HepG2 (cell line): ENCODE measurements around the gene GPN2. TPM values are rescaled to one million over a fixed set of nuclear protein-coding genes. Genes with fewer than 3 reads are reported as not detected.

Experiments used
- EZH2 ChIP-seq: conservative IDR thresholded peaks from 2 replicates; pipeline ENCODE4 v1.6.1; 2012; ENCODE audit warnings: mild to moderate bottlenecking, low read depth, low read length, moderate library complexity
- HOXA9 ChIP-seq: sonication (generic); formaldehyde crosslinking; IDR thresholded peaks from 2 replicates; pipeline ENCODE4 v1.8.1; 2022; ENCODE audit warnings: missing genetic modification reagents, mild to moderate bottlenecking, moderate library complexity, borderline replicate concordance
- KLF12 ChIP-seq: sonication (generic); formaldehyde crosslinking; IDR thresholded peaks from 2 replicates; pipeline ENCODE4 v1.4.0; 2020; ENCODE audit warnings: missing genetic modification reagents, borderline replicate concordance
- MED13 ChIP-seq: sonication (generic); formaldehyde crosslinking; IDR thresholded peaks from 2 replicates; pipeline ENCODE4 v1.5.0; 2020; ENCODE audit warnings: missing genetic modification reagents
- MEIS1 ChIP-seq: sonication (generic); formaldehyde crosslinking; IDR thresholded peaks from 2 replicates; pipeline ENCODE4 v1.9.0; 2021; ENCODE audit warnings: mild to moderate bottlenecking, missing genetic modification reagents, moderate library complexity, borderline replicate concordance
- SATB2 ChIP-seq: sonication (generic); formaldehyde crosslinking; IDR thresholded peaks from 2 replicates; pipeline ENCODE4 v1.5.0; 2020; ENCODE audit warnings: missing genetic modification reagents
- TMF1 ChIP-seq: sonication (generic); formaldehyde crosslinking; IDR thresholded peaks from 2 replicates; pipeline ENCODE4 v1.8.1; 2022; ENCODE audit warnings: low read depth, missing genetic modification reagents
- ZBTB38 ChIP-seq: sonication (generic); formaldehyde crosslinking; IDR thresholded peaks from 2 replicates; pipeline ENCODE4 v1.5.1; 2020; ENCODE audit warnings: mild to moderate bottlenecking, missing genetic modification reagents
- ZNF24 ChIP-seq: fragments of 450-650 bp; IDR thresholded peaks from 2 replicates; pipeline ENCODE4 v1.6.1; 2017; ENCODE audit warnings: antibody characterized with exemption, mild to moderate bottlenecking
- ZNF761 ChIP-seq: sonication (generic); formaldehyde crosslinking; conservative IDR thresholded peaks from 2 replicates; pipeline ENCODE4 v1.4.0; 2020; ENCODE audit warnings: mild to moderate bottlenecking, missing genetic modification reagents
- ZSCAN29 ChIP-seq: sonication (generic); formaldehyde crosslinking; conservative IDR thresholded peaks from 2 replicates; pipeline ENCODE4 v1.4.0; 2020; ENCODE audit warnings: mild to moderate bottlenecking, missing genetic modification reagents
- polyA plus RNA-seq, 8 experiments: library from polyadenylated mRNA; depleted of rRNA in 3 of 8; stranded (reverse) in 7 of 8; unstranded in 1 of 8; fragments of >200 nt; fragmentation: Illumina TruSeq in 4 of 8; extraction: Trizol in 4 of 8; gene quantifications; 2 replicates each; pipeline versions ENCODE4 v1.2.1 to v1.2.3, GENCODE V29; 2011 to 2016; ENCODE audit warnings: low read depth in 4 of 8, missing spikeins in 1 of 8, mixed read lengths in 1 of 8; ENCODE audit not compliant: insufficient read depth in 1 of 8
- total RNA-seq, 5 experiments: library from RNA; depleted of rRNA; stranded (reverse); fragments of >200 nt; fragmentation: Illumina TruSeq; extraction: Trizol; gene quantifications; 2 replicates each; pipeline ENCODE4 v1.2.3, GENCODE V29; 2016; ENCODE audit warnings: low read depth in 1 of 5
- TF ChIP-seq, protein P1 (sequence below): sonication (generic); formaldehyde crosslinking; conservative IDR thresholded peaks from 2 replicates; pipeline ENCODE4 v1.4.0; 2020; ENCODE audit warnings: mild to moderate bottlenecking, missing genetic modification reagents, moderate library complexity
- TF ChIP-seq, protein P2 (sequence below): IDR thresholded peaks from 2 replicates; pipeline ENCODE4 v1.6.1; 2012; ENCODE audit warnings: inconsistent platforms
- TF ChIP-seq, protein P3 (sequence below): sonication (generic); formaldehyde crosslinking; IDR thresholded peaks from one replicate; pipeline ENCODE4 v1.5.1; 2020; ENCODE audit warnings: mild to moderate bottlenecking, missing genetic modification reagents; ENCODE audit errors: not compliant biosample characterization
- TF ChIP-seq, protein P4 (sequence below): sonication (generic); formaldehyde crosslinking; IDR thresholded peaks from 2 replicates; pipeline ENCODE4 v1.8.1; 2023; ENCODE audit warnings: mild to moderate bottlenecking, moderate library complexity, missing genetic modification reagents

Gene GPN2
- total and polyA plus RNA-seq, 2 of the 13 experiments (the other 11 are each of a cell fraction or from before 2014, with no cell fraction given), result 19.3 to 38.9 TPM

DNA sequence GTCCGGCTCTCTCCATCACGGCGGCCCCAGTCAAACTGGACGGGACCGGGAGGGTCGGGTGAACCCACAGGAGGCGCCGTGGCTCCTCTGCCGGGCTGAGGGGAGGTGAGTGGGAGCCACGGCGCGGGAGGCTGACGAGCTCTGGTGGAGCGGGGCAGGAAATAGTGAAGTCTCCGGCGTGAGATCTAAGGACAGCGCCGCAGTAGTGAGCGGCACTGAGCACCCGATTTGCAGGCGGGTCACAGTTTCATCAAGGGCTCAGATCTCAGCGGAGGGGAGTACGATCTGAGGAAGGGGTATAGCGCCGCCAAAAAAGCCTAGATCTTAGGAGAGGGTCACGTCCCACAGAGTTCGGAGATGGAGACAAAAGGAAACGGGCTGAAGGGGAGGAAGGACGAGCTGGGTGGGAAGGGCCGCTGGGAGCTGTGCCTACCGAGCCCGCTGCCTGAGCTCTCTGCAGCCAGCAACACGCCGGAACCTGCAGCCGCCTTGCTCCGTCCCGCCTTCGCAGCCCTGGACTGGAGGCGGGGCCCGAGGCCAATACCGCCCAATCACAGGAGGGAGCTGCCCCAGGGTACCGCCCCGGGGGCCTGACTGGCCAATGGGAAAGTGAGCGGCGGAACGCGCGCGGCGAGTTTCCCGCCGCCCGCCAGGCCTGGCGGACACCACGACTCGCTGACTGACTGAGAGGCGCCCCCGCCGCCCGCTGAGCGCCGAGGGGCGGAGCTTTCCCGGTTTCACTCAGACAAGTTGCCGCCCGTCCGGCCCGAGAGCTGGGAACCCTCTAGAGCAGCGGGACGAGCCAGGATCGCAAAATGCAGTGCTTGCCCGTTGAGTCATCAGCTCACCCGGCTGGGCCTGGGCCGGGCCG is 25.2 kb downstream of the GPN2 start (continued):
- TF ChIP-seq TMF1 (CRISPR knock-in tag) (peak; percentile 73; the same call in 1 of the 2 replicates), MEIS1 (CRISPR knock-in tag) (peak; percentile 81), ZNF761 (CRISPR knock-in tag) (no peak), HOXA9 (CRISPR knock-in tag) (0 out of 2 replicates have a peak, but pooled peaks have one; percentile 66), KLF12 (CRISPR knock-in tag) (peak; percentile 60; the same call in 1 of the 2 replicates), ZNF24 (no peak), ZBTB38 (CRISPR knock-in tag) (peak; percentile 32; the same call in 1 of the 2 replicates), MED13 (CRISPR knock-in tag) (no peak), ZSCAN29 (no peak), SATB2 (CRISPR knock-in tag) (peak; percentile 52; the same call in 1 of the 2 replicates), EZH2 (no peak)
- TF ChIP-seq, protein P1, sequence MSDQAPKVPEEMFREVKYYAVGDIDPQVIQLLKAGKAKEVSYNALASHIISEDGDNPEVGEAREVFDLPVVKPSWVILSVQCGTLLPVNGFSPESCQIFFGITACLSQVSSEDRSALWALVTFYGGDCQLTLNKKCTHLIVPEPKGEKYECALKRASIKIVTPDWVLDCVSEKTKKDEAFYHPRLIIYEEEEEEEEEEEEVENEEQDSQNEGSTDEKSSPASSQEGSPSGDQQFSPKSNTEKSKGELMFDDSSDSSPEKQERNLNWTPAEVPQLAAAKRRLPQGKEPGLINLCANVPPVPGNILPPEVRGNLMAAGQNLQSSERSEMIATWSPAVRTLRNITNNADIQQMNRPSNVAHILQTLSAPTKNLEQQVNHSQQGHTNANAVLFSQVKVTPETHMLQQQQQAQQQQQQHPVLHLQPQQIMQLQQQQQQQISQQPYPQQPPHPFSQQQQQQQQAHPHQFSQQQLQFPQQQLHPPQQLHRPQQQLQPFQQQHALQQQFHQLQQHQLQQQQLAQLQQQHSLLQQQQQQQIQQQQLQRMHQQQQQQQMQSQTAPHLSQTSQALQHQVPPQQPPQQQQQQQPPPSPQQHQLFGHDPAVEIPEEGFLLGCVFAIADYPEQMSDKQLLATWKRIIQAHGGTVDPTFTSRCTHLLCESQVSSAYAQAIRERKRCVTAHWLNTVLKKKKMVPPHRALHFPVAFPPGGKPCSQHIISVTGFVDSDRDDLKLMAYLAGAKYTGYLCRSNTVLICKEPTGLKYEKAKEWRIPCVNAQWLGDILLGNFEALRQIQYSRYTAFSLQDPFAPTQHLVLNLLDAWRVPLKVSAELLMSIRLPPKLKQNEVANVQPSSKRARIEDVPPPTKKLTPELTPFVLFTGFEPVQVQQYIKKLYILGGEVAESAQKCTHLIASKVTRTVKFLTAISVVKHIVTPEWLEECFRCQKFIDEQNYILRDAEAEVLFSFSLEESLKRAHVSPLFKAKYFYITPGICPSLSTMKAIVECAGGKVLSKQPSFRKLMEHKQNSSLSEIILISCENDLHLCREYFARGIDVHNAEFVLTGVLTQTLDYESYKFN (CRISPR knock-in tag), result peak; percentile 58
- TF ChIP-seq, protein P2, sequence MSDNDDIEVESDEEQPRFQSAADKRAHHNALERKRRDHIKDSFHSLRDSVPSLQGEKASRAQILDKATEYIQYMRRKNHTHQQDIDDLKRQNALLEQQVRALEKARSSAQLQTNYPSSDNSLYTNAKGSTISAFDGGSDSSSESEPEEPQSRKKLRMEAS, result no peak; the same call in none of the 2 replicates
- TF ChIP-seq, protein P3, sequence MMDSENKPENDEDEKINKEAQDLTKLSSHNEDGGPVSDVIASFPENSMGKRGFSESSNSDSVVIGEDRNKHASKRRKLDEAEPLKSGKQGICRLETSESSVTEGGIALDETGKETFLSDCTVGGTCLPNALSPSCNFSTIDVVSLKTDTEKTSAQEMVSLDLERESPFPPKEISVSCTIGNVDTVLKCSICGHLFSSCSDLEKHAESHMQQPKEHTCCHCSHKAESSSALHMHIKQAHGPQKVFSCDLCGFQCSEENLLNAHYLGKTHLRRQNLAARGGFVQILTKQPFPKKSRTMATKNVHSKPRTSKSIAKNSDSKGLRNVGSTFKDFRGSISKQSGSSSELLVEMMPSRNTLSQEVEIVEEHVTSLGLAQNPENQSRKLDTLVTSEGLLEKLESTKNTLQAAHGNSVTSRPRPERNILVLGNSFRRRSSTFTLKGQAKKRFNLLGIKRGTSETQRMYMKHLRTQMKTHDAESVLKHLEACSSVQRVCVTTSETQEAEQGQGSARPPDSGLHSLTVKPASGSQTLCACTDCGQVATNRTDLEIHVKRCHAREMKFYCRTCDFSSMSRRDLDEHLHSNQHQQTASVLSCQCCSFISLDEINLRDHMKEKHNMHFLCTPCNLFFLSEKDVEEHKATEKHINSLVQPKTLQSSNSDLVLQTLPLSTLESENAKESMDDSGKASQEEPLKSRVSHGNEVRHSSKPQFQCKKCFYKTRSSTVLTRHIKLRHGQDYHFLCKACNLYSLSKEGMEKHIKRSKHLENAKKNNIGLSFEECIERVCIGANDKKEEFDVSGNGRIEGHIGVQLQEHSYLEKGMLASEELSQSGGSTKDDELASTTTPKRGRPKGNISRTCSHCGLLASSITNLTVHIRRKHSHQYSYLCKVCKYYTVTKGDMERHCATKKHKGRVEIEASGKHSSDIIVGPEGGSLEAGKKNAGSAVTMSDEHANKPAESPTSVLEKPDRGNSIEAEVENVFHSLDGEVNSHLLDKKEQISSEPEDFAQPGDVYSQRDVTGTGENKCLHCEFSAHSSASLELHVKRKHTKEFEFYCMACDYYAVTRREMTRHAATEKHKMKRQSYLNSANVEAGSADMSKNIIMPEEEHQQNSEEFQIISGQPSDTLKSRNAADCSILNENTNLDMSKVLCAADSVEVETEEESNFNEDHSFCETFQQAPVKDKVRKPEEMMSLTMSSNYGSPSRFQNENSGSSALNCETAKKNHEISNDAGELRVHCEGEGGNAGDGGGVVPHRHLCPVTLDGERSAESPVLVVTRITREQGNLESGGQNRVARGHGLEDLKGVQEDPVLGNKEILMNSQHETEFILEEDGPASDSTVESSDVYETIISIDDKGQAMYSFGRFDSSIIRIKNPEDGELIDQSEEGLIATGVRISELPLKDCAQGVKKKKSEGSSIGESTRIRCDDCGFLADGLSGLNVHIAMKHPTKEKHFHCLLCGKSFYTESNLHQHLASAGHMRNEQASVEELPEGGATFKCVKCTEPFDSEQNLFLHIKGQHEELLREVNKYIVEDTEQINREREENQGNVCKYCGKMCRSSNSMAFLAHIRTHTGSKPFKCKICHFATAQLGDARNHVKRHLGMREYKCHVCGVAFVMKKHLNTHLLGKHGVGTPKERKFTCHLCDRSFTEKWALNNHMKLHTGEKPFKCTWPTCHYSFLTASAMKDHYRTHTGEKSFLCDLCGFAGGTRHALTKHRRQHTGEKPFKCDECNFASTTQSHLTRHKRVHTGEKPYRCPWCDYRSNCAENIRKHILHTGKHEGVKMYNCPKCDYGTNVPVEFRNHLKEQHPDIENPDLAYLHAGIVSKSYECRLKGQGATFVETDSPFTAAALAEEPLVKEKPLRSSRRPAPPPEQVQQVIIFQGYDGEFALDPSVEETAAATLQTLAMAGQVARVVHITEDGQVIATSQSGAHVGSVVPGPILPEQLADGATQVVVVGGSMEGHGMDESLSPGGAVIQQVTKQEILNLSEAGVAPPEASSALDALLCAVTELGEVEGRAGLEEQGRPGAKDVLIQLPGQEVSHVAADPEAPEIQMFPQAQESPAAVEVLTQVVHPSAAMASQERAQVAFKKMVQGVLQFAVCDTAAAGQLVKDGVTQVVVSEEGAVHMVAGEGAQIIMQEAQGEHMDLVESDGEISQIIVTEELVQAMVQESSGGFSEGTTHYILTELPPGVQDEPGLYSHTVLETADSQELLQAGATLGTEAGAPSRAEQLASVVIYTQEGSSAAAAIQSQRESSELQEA, result no peak
- TF ChIP-seq, protein P4, sequence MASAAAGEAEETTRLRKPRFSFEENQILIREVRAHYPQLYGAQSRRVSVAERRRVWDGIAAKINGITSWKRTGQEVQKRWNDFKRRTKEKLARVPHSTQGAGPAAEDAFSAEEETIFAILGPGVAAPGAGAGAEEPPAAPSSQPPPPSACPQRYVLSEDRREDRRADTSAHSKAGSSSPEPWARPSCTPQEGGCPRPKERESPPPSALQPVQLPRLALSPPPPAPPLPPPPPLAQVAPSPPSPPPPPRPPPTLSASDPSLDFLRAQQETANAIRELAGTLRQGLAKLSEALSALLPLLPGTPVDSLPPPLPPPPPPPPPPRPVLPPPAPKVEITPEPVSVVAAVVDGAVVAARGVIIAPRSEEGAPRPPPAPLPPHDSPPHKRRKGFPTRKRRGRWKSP (CRISPR knock-in tag), result peak; percentile 86
